GM19025 (cell line): ENCODE data around the gene PTPN7.
A peak's percentile ranks its signal among the peaks of the same experiment; 100 is the strongest.
"Not testable (repeated sequence)": the region's sequence is repeated elsewhere in the genome, so short reads cannot be mapped to it uniquely, and the experiment has no call there.

ENCODE experiments used
- ATAC-seq: cut with Tn5 transposase; IDR thresholded peaks from one replicate; pipeline ENCODE4 v1.9.1; 2021; ENCODE audit warnings: mild to moderate bottlenecking, low read depth, moderate library complexity; ENCODE audit not compliant: unreplicated experiment

Gene PTPN7

GRCh38 chr1:202167708-202168415, 7.5 kb upstream of the PTPN7 start:
- no peak for ATAC-seq

GRCh38 chr1:202167054-202167453, 6.7 kb upstream of the PTPN7 start:
- not testable (repeated sequence) for ATAC-seq

DNA sequence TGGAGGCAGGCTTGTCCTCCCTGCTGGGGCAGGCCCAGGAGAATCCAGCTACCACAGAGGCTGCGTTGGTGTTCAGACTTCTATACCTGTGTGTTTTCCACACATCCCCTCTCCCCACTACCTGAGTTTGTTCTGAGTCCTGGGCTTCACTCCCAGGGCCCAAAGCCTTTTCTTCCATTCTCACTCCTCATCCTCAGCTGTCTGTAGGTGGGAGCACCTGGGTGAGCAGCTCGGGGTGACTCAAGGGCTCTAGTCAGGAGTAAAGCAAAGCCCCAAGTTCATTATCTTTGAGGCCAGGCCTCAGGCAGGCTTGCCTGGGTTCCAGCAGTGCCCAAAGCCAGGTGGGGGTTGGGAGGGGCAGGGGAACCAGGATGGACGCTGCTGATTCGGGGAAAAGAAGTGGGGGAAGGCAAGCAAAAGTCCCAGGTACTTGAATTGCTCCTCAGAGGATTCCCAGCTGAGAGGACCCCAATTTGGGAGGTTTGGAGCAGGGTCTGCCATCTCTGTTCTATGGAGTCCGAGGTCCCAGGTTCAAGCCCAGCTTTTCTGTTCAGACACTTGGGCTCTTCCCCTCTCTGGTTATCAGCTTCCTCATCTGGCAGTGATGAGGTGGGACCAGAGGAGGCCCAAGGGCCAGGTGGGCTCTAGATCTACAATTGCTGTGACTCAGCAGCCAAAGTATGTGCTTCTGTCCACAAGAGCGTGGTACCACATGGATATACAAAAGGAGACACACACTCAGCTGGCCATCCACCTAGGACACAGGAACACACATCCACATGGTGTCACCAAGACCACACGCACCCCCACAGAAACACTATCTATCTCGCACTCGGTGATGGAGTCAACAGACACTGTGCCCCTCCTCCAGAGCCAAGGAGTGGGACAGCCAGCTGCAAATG, 5.8 kb upstream of the PTPN7 start:
- ATAC-seq, result no peak

DNA sequence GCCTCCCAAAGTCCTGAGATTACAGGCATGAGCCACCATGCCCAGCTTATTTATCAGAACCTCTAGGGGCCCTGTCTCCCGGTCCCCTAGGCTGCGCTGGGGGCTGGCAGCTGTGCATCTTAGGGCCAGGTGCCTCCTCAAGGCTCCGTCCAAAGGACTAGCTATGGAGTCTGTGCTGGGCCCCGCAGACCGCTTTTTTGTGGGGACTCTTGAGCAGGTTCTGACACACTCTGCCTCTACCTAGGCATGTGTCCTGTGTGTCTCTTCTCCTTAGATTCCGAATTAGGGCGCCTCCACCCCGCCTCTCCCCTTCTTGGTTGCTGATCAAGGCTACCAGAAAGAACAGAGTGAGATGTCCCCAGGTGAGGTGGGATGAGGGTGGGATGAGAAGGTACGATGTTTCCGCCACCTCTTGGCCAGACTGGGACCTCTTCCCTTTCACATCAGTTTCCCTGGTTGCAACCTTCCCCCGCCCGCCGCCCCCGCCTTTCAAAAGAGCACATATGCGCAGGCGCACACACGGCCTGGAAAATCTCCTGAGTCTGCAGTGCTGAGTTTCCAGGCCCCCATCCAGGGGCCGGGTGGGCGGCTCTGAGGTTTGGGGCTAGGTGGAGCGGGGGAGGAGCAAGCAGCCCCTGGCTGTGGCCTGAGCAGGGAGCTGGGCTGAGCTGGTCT, 5.0 kb upstream of the PTPN7 start:
- no peak for ATAC-seq

- peak; percentile 50 for ATAC-seq
These were observed 4.1 kb upstream of the PTPN7 start for GRCh38 chr1:202164271-202165037.

DNA sequence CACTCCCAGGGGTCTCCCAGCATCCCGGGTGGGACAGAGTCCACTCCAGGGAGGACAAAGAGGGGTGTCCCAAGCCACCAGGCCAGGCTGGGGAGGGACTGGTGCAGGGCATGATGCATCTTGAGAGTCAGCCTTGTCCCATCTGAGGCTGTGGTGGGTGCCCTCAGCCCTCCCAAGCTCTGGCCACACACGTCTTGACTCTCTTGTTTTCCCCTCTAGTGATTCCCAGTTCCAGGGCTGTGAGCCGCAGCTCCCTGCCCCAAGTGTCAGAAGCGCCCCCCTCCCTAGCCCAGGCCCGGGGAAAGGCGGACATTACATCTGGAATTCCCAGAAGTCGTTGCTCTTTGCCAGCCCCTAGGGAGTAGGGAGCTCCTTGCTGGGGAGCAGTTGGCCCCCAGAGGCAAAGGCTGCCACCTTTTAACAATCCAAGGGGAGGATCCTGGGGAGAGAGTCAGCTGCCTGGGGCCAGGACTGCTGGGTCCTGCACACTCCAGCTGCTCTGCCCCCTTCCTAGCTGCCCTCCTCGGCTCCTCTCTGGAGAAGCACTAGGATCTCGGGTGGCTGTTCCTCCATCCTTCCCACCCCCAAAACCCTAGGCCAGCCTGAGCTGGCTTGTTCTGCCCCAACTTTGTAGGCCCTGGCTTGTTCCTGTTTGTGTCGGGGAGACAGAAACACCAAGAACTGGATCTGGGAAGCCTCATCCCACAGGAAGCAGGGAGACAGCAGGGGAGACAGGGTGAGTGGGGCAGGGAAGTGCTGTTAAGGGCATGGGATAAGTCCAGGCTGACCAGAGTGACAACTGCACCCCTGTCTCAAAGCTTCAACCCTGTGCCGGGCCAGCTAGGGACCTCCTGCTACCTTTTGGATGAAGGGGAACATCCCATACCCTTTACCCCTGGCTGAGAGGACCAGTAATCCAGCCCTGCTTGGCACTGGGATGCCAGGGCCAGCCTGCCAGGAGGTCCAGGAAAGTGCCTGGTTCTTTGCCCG, 3.2 kb upstream of the PTPN7 start:
- no peak for ATAC-seq

GRCh38 chr1:202162418-202163280, 2.2 kb upstream of the PTPN7 start:
- ATAC-seq, result no peak

DNA sequence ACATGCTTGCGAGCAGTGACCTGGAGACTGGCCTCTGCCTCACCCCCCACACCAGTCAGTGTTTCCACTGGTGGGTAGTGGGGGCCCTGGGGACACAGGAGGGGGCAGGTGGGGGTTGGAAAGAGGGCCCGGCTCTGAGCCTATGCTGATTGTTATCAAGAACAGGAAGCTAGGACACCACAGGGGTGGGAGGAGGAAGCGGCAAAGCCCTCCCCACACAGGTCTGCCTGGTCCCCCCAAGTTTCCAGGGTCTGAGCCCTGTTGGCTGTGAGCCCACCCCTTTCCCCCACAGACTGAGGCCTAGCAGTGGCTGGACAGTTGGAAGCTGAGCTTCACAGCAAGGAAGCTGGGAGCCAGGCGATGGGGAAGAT, 1.6 kb upstream of the PTPN7 start:
- no peak for ATAC-seq

- no peak for ATAC-seq
These were observed 997 bp upstream of the PTPN7 start for GRCh38 chr1:202161151-202162046.

GRCh38 chr1:202159534-202160371, 649 bp downstream of the PTPN7 start:
- ATAC-seq, result no peak

DNA sequence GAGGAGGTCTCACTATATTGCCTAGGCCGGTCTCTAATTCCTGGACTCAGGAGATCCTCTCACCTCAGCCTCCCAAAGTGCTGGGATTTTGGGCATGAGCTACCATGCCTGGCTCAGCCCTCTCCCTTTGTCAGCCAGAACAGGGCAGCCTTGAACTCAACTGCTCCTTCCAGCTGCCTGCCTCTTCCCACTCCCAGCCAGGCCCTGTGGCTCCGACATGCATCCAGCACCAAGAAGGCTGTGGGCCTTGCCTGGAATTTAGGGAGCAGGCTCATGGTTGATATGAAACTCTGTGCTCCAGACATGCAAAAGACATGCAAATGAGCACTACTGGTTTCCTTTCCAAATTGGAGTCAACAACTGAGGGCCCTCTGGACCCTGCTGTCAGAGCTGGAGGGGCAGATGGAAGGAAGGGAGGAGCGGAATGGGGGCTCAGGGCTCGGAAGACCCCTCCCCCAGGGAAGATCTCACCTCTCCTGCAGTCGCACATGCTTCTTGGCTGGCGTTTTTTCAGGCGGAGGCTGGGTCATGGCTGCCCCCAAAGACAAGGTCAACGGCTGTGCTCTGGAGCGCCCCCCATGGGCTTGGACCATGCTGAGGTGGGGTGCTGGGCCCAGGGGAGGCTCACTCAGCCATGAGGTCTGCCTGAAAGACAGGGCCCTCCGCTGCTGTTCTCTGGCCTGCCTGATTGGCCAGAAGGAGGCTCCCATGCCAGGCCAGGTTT, 1.4 kb downstream of the PTPN7 start:
- ATAC-seq, result no peak

DNA sequence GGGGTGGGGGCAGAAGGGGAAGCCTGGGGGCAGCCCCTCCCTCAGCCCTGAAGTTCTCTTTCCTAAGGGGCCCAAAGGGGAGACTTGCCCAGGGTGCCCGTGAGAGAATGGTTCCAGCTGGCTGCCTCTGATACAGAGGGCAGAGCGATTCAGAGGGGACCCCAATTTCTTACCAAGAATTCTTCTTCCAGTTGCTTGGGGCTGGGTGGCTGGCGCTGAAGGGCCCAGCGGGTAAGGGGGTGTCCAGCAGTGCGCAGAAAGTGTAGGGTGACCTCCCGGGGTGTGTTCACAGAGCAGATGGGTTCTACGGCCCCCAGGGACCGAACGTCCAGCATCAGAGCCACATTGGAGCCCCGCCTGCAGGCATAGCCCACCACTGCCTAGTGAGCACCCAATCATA, 2.5 kb downstream of the PTPN7 start:
- no peak for ATAC-seq

GRCh38 chr1:202156590-202156989, 3.8 kb downstream of the PTPN7 start:
- ATAC-seq, result no peak

DNA sequence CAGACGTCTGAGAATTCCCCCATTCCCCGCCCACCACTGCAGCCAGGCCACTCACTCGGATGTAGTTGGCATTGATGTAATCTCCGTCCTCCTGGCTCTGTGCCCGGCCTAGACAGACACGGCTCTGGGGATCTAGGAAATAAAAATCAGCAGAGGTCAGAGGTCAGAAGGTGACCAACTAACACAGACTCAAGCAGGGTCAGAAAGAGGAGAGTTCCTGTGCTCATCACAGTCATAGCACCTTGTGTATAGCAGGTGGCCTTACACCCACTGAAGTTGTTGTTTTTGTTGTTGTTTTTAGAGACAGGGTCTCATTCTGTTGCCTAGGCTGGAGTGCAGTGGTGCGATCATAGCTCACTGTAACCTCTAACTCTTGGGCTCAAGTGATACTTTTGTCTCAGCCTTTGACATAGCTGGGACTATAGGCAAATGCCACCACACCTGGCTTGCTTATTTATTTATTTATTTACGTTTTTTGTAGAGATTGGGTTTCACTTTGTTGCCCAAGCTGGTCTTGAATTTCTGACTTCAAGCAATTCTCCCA, 4.9 kb downstream of the PTPN7 start:
- no peak for ATAC-seq

GRCh38 chr1:202154766-202155477, 5.5 kb downstream of the PTPN7 start:
- no peak for ATAC-seq
